Heart left ventricle (tissue), 16 donors: Measurements from ENCODE around the gene BCL6. TPM values are rescaled to one million over a fixed set of nuclear protein-coding genes. Genes with fewer than 3 reads are reported as not detected.

ENCODE experiments used
- ATAC-seq, 4 donors: fragments of 200-7000 bp; cut with Tn5 transposase; one replicate each; pipeline ENCODE4 v1.9.1; 2020 to 2022; ENCODE audit warnings: moderate library complexity in 4 of 4, mild to moderate bottlenecking in 3 of 4, moderate number of reproducible peaks in 1 of 4
- DNase-seq, 5 donors: peaks; one replicate each; pipeline ENCODE4 v3.0.0-alpha.2; 2020
- H3K27ac ChIP-seq, 12 donors: fragments of 200-600 bp; sonication (generic) in 4 of 12; one replicate each; pipeline versions ENCODE4 v1.5.0 to v1.8.0; 2016 to 2022; ENCODE audit warnings: mild to moderate bottlenecking in 2 of 12
- H3K27me3 ChIP-seq, 9 donors: fragments of 200-600 bp; sonication (generic) in 2 of 9; one replicate each; pipeline versions ENCODE4 v1.5.1 to v1.8.0; 2016 to 2022; ENCODE audit warnings: mild to moderate bottlenecking in 3 of 9
- H3K36me3 ChIP-seq, 9 donors: fragments of 200-600 bp; sonication (generic) in 2 of 9; one replicate each; pipeline versions ENCODE4 v1.5.0 to v1.8.0; 2018 to 2022; ENCODE audit warnings: mild to moderate bottlenecking in 2 of 9
- H3K4me1 ChIP-seq, 12 donors: fragments of 200-600 bp; sonication (generic) in 4 of 12; one replicate each; pipeline versions ENCODE4 v1.5.0 to v1.8.0; 2016 to 2022; ENCODE audit warnings: mild to moderate bottlenecking in 3 of 12
- H3K4me3 ChIP-seq, 12 donors: fragments of 200-600 bp; sonication (generic) in 4 of 12; one replicate each; pipeline versions ENCODE4 v1.5.0 to v1.8.0; 2017 to 2022; ENCODE audit warnings: mild to moderate bottlenecking in 9 of 12, moderate library complexity in 4 of 12
- H3K9me3 ChIP-seq, 12 donors: fragments of 200-600 bp; sonication (generic) in 4 of 12; one replicate each; pipeline versions ENCODE4 v1.5.0 to v1.8.0; 2016 to 2022; ENCODE audit warnings: mild to moderate bottlenecking in 1 of 12
- POLR2A ChIP-seq, 2 donors: fragments of 450-650 bp; IDR thresholded peaks; one replicate each; pipeline ENCODE4 v1.6.1; 2017; ENCODE audit warnings: antibody characterized with exemption in 2 of 2, mild to moderate bottlenecking in 2 of 2, moderate library complexity in 2 of 2
- WGBS, 4 donors: extraction: QIAGEN DNeasy Blood & Tissue Kit in 2 of 4; methylation state at CpG; one replicate each; pipeline versions ENCODE4 v1.1.5 to v1.1.7; 2013 to 2018; 5-methylcytosine and 5-hydroxymethylcytosine counted together
- intact Hi-C, 10 donors: fragments of 100-400 bp; cut with DNase I; formaldehyde crosslinking; loops; one replicate each; pipeline versions ENCODE4 v1.11.1 to v1.14.2; 2022
- polyA plus RNA-seq, 2 donors: library from polyadenylated mRNA; stranded (reverse); fragments of 200-250 nt; gene quantifications; one replicate each; pipeline ENCODE4 v1.2.3, GENCODE V29; 2013
- total RNA-seq, 9 donors: library from RNA; depleted of rRNA in 2 of 9; stranded (reverse); fragments of >200 nt in 2 of 9; fragmentation: NEBNext Ultra II Directional in 3 of 9; extraction: Animal tissue kit (Norgen Biotek cat#: 25700) in 3 of 9; gene quantifications; one replicate each; pipeline versions ENCODE4 v1.1.0 to v1.2.4, GENCODE V29; 2016 to 2023
- TF ChIP-seq, protein P1 (sequence below), 12 donors: fragments of 200-600 bp; sonication (generic) in 4 of 12; IDR thresholded peaks; one replicate each; pipeline versions ENCODE4 v1.5.0 to v1.8.0; 2018 to 2022; ENCODE audit warnings: antibody characterized with exemption in 12 of 12, mild to moderate bottlenecking in 5 of 12
- donor health status: ischemic (EF 13 %, LVEDD 7.1; RV severe dilation, severe dysfunction).
- donor health status: healthy with polysubstance abuse.
- donor health status: DM: no; HTN: yes; CAD: no.
- donor health status: DM: no; HTN: no; CAD: no.
- donor health status: ischemic (EF 25% LVEDD 6.9; RV normal size, moderate dysfunction).
- donor health status: ischemic (EF 25% LVEDD 5.7; RV mildly dilated, moderate dysfunction).
- donor health status: healthy.
- donor health status: DM: yes; HTN: yes; CAD: no.
- donor health status: ischemic (EF 35%, LVEDD 5.7; RV mildly dilated, moderate dysfunction).
- donor health status: nonischemic (EF 11% LVEDD 7.7; RV severe dilation, severe dysfunction).
- donor health status: DM: yes; HTN: yes; CAD: no.
- donor health status: PGD.
- donor health status: ischemic (EF 29% LVEDD 5.4; RV normal size, mild dysfunction).
- donor health status: nonischemic (EF 23%, LVEDD 6.1; RV moderate dilation, normal function).

The BCL6 gene
- total and polyA plus RNA-seq, 11 donors: 29.3 to 109 (median 45.7) TPM

GRCh38 chr3:187781001-187781400 is 35.7 kb upstream of the BCL6 start:
- TF ChIP-seq, protein P1, sequence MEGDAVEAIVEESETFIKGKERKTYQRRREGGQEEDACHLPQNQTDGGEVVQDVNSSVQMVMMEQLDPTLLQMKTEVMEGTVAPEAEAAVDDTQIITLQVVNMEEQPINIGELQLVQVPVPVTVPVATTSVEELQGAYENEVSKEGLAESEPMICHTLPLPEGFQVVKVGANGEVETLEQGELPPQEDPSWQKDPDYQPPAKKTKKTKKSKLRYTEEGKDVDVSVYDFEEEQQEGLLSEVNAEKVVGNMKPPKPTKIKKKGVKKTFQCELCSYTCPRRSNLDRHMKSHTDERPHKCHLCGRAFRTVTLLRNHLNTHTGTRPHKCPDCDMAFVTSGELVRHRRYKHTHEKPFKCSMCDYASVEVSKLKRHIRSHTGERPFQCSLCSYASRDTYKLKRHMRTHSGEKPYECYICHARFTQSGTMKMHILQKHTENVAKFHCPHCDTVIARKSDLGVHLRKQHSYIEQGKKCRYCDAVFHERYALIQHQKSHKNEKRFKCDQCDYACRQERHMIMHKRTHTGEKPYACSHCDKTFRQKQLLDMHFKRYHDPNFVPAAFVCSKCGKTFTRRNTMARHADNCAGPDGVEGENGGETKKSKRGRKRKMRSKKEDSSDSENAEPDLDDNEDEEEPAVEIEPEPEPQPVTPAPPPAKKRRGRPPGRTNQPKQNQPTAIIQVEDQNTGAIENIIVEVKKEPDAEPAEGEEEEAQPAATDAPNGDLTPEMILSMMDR (IDR thresholded peaks at IDR 0.05): no peak
- no peak for TF ChIP-seq POLR2A (IDR thresholded peaks at IDR 0.05)
- Histone ChIP-seq H3K27ac (no peak overlapping the region), H3K9me3 (no peaks in the 10 kb centered on the region), H3K4me1 (peaks cover 0 to 32% (median 3%) of the 10 kb centered on the region in 12 donors), H3K27me3 (no peaks in the 10 kb centered on the region), H3K4me3 (no peak overlapping the region), H3K36me3 (no peaks in the 10 kb centered on the region)
- intact Hi-C loops: loop anchor here in 1 of 10 donors (10.0 kb wide), 1 partner anchor 134 kb away; no protein-coding TSS in a partner anchor
- no peak for DNase-seq
- no peak for ATAC-seq
- WGBS, 4 donors: 63 to 70% (median 67%) methylated on average over 2 of the region's 2 CpGs

DNA sequence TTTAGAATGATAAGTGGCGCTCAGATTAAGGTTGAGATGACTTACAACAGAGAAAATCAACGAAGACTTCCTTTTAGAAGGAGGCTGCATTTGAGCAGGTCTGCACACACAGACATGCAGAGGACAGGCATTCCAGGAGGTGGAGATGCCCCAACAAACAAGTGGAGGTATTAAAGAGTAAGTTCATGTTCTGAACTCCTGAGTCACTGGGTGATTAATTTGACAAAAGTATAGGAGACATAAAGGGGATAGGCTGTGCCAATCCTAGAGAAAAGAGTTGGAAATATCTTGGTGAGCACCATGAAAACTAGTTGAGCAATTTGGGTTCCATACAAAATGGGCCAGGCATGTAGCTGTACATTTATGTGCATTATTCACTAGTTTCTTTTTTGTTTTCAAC is 33.5 kb upstream of the BCL6 start:
- intact Hi-C loops: no loop called here
- H3K4me3 ChIP-seq: no peak overlapping the region
- TF ChIP-seq, protein P1 (IDR thresholded peaks at IDR 0.05): no peak
- TF ChIP-seq POLR2A (IDR thresholded peaks at IDR 0.05): no peak
- H3K27me3 ChIP-seq: no peaks in the 10 kb centered on the region
- H3K27ac ChIP-seq: no peak overlapping the region
- ATAC-seq: no peak
- H3K36me3 ChIP-seq: no peaks in the 10 kb centered on the region
- no peak for DNase-seq
- 86 to 95% (median 92%) methylated on average over 2 of the region's 2 CpGs for WGBS, 4 donors
- H3K9me3 ChIP-seq: no peaks in the 10 kb centered on the region
- peaks cover 0 to 47% (median 8%) of the 10 kb centered on the region in 12 donors for H3K4me1 ChIP-seq

GRCh38 chr3:187777331-187777941 is 32.2 kb upstream of the BCL6 start:
- ATAC-seq (peak in 3 of 4 donors; percentile 24 to 72 (median 60)), DNase-seq (no peak)
- no peaks in the 10 kb centered on the region for H3K9me3 ChIP-seq
- peaks cover 0 to 47% (median 7%) of the 10 kb centered on the region in 12 donors for H3K4me1 ChIP-seq
- H3K36me3 ChIP-seq: no peaks in the 10 kb centered on the region
- H3K27me3 ChIP-seq: no peaks in the 10 kb centered on the region
- H3K27ac ChIP-seq: peak overlapping the region in 1 of 12 donors; percentile 81
- no peak overlapping the region for H3K4me3 ChIP-seq
- intact Hi-C loops: no loop called here
- 70 to 80% (median 78%) methylated on average over 6 of the region's 6 CpGs for WGBS, 4 donors
- TF ChIP-seq POLR2A (IDR thresholded peaks at IDR 0.05): no peak
- TF ChIP-seq, protein P1 (IDR thresholded peaks at IDR 0.05): no peak

DNA sequence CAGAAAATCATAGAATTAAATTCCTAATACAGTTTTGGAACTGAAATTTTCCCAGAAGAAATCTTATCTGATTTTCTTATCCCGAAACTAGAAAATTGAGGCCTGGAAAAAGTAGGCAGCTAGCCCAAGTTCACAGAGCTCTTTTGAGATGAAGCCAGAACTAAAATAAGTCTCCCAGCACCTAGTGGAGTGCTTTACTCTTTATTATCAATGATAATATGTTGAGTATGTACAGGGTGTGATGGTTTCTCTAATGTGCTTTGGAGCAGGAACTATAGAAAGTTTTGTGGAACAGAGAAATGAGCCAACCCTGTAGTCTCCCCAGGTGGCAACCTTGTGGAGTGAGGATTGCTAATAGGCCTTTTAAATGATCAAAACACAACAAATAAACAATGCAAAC is 30.3 kb upstream of the BCL6 start:
- H3K27ac ChIP-seq: peak overlapping the region in 2 of 12 donors; percentile 19 to 20
- peaks cover 0 to 47% (median 7%) of the 10 kb centered on the region in 12 donors for H3K4me1 ChIP-seq
- ATAC-seq (peak in 3 of 4 donors; percentile 48 to 58 (median 58)), DNase-seq (no peak)
- H3K4me3 ChIP-seq: no peak overlapping the region
- no peaks in the 10 kb centered on the region for H3K9me3 ChIP-seq
- 23 to 36% (median 27%) methylated on average over 1 of the region's 1 CpG for WGBS, 4 donors
- TF ChIP-seq POLR2A (IDR thresholded peaks at IDR 0.05): no peak
- TF ChIP-seq, protein P1 (IDR thresholded peaks at IDR 0.05): no peak
- no peaks in the 10 kb centered on the region for H3K36me3 ChIP-seq
- intact Hi-C loops: no loop called here
- no peaks in the 10 kb centered on the region for H3K27me3 ChIP-seq
